AG04450 (cell line): ENCODE results near the gene RUVBL2. TPM values are rescaled to one million over a fixed set of nuclear protein-coding genes. Genes with fewer than 3 reads are reported as not detected.

Experiments used
- CTCF ChIA-PET: fragments of 300-600, 350-600 bp; formaldehyde crosslinking; extraction: SDS; loops from one replicate; lab custom pipeline; 2022; ENCODE audit warnings: antibody characterized with exemption, inconsistent platforms; lab: Charles Lee
- POLR2A ChIA-PET: fragments of 350-600 bp; formaldehyde crosslinking; extraction: SDS; loops from one replicate; lab custom pipeline; 2021; ENCODE audit warnings: antibody characterized with exemption, inconsistent platforms; lab: Yijun Ruan, JAX
- DNase-seq: peaks from one replicate; pipeline ENCODE4 v3.0.0-alpha.2; 2011; ENCODE audit warnings: low read depth, low spot score
- H3K27ac ChIP-seq: one replicate; pipeline ENCODE4 v1.5.1; 2012; ENCODE audit warnings: low read depth, low read length, control low read depth
- H3K27me3 ChIP-seq: one replicate; pipeline ENCODE4 v1.6.0; 2012; ENCODE audit warnings: low read length; ENCODE audit not compliant: control insufficient read depth, insufficient read depth
- H3K4me3 ChIP-seq: 2 replicates; pipeline ENCODE4 v1.5.1; 2011; ENCODE audit warnings: mild to moderate bottlenecking, low read depth, low read length, control low read depth
- H3K9me3 ChIP-seq: 2 replicates; pipeline ENCODE4 v1.5.1; 2012; ENCODE audit warnings: low read length; ENCODE audit not compliant: control insufficient read depth, insufficient read depth
- polyA plus RNA-seq: library from polyadenylated mRNA; depleted of rRNA; stranded (reverse); fragments of >200 nt; gene quantifications from 2 replicates; pipeline ENCODE4 v1.2.3, GENCODE V29; 2011
- TF ChIP-seq, protein P1 (sequence below): IDR thresholded peaks from 2 replicates; pipeline ENCODE4 v1.5.1; 2011; ENCODE audit warnings: low read depth, low read length, control low read depth, inconsistent platforms

The RUVBL2 gene
- polyA plus RNA-seq, 1 experiment: 107 TPM

- TF ChIP-seq, protein P1, sequence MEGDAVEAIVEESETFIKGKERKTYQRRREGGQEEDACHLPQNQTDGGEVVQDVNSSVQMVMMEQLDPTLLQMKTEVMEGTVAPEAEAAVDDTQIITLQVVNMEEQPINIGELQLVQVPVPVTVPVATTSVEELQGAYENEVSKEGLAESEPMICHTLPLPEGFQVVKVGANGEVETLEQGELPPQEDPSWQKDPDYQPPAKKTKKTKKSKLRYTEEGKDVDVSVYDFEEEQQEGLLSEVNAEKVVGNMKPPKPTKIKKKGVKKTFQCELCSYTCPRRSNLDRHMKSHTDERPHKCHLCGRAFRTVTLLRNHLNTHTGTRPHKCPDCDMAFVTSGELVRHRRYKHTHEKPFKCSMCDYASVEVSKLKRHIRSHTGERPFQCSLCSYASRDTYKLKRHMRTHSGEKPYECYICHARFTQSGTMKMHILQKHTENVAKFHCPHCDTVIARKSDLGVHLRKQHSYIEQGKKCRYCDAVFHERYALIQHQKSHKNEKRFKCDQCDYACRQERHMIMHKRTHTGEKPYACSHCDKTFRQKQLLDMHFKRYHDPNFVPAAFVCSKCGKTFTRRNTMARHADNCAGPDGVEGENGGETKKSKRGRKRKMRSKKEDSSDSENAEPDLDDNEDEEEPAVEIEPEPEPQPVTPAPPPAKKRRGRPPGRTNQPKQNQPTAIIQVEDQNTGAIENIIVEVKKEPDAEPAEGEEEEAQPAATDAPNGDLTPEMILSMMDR: no peak
- POLR2A ChIA-PET: interaction anchor here (0.7 kb wide), 2 partner anchors 14 to 16 kb away, joined by 9 to 11 read pairs; no protein-coding TSS in a partner anchor
- no peak for DNase-seq
- CTCF ChIA-PET: interaction anchor here (1.3 to 5.9 kb wide), 6 partner anchors 17 to 188 kb away, joined by 3 to 61 read pairs (median 6); partner anchors contain the start of genes GYS1 and RUVBL2
- Histone ChIP-seq H3K9me3 (no peaks in the 10 kb centered on the region; the same call in 1 of the 2 replicates), H3K4me3 (no peak overlapping the region), H3K27me3 (no peaks in the 10 kb centered on the region), H3K27ac (no peak overlapping the region)
Observed at GRCh38 chr19:48975947-48976847, 17.5 kb upstream of the RUVBL2 start.

DNA sequence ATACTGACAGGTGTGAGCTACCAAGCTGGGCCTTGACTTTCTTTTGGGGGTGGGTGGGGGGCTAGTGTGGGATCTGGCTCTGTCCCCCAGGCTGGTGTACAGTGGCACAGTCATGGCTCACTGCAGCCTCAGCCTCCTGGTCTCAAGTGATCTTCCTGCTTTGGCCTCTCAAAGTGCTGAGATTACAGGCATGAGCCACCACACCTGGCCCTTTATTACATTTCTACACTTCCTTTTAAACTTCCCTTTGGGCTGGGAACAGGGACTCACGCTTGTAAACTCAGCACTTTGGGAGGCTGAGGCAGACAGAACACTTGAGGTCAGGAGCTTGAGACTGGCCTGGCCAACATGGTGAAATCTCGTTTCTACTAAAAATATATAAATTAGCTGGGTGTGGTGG lies 16.6 kb upstream of the RUVBL2 start:
- CTCF ChIA-PET: interaction anchor here (1.5 to 5.9 kb wide), 5 partner anchors 16 to 189 kb away, joined by 3 to 61 read pairs (median 9); partner anchors contain the start of genes GYS1 and RUVBL2
- POLR2A ChIA-PET: no interaction called here

DNA sequence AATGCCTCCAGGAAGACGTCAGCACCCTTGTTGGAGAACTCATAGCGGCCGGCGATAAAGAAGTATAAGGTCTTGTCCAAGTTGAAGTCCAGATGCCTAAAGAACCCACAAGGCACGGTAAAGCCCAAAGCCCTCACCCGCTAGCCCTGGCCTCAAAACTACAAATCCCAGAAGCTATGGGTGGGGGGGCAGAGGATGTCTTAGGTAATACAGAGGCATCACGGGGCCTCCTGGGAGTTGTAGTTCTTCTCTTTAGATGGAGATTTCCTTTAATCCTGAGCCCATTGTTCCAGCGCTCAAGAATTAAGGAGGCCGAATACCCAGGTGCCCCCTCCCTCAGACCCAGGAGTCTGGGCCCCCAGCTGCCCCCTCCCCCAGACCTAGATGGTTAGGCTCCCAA lies 11.4 kb upstream of the RUVBL2 start:
- Histone ChIP-seq H3K27me3 (no peaks in the 10 kb centered on the region), H3K9me3 (no peaks in the 10 kb centered on the region; the same call in 1 of the 2 replicates), H3K4me3 (no peak overlapping the region), H3K27ac (no peak overlapping the region)
- CTCF ChIA-PET: interaction anchor here (1.0 to 3.7 kb wide), 4 partner anchors 11 to 12 kb away, joined by 3 to 28 read pairs (median 13); partner anchors contain the start of genes GYS1 and RUVBL2
- POLR2A ChIA-PET: no interaction called here
- TF ChIP-seq, protein P1: no peak
- DNase-seq: no peak

More for the DNA sequence above, 16.6 kb upstream of the RUVBL2 start:
- Histone ChIP-seq H3K9me3 (no peaks in the 10 kb centered on the region; the same call in 1 of the 2 replicates), H3K4me3 (no peak overlapping the region), H3K27me3 (no peaks in the 10 kb centered on the region), H3K27ac (no peak overlapping the region)
- TF ChIP-seq, protein P1: no peak
- no peak for DNase-seq

- Histone ChIP-seq H3K27me3 (no peaks in the 10 kb centered on the region), H3K27ac (no peak overlapping the region), H3K4me3 (no peak overlapping the region), H3K9me3 (no peaks in the 10 kb centered on the region)
- CTCF ChIA-PET: interaction anchor here (1.2 to 1.4 kb wide), 2 partner anchors 8 to 14 kb away, joined by 3 to 7 read pairs; partner anchors contain the start of genes GYS1 and RUVBL2
- TF ChIP-seq, protein P1: no peak
- POLR2A ChIA-PET: no interaction called here
- DNase-seq: no peak
Observed at GRCh38 chr19:48985711-48986110, 8.0 kb upstream of the RUVBL2 start.
